ENCODE measurements around the gene PFDN5. TPM values are rescaled to one million over a fixed set of nuclear protein-coding genes. Genes with fewer than 3 reads are reported as not detected.
A peak's percentile ranks its signal among the peaks of the same experiment; 100 is the strongest.
"Not testable (repeated sequence)": the region's sequence is repeated elsewhere in the genome, so short reads cannot be mapped to it uniquely, and the experiment has no call there.

The PFDN5 gene
- total RNA-seq, 1 experiment from 2014 or later = 270 TPM

DNA sequence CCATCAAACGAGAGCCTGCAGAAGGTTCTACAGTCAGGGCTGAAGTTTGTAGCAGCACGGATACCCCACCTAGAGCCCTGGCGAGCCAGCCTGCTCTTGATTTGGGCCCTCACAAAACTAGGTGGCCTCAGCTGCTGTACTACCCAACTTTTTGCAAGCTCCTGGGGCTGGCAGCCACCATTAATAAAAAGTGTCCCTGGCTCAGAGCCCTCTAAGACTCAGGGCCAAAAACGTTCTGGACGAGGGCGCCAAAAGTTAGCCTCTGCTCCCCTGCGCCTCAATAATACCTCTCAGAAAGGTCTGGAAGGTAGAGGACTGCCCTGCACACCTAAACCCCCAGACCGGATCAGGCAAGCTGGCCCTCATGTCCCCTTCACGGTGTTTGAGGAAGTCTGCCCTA is 8.9 kb upstream of the PFDN5 start:
- no peak for DNase-seq (ENCODE audit: low read depth)

GRCh38 chr12:53287741-53288216 is 7.6 kb upstream of the PFDN5 start:
- peak; percentile 42 for DNase-seq (ENCODE audit: low read depth)

DNA sequence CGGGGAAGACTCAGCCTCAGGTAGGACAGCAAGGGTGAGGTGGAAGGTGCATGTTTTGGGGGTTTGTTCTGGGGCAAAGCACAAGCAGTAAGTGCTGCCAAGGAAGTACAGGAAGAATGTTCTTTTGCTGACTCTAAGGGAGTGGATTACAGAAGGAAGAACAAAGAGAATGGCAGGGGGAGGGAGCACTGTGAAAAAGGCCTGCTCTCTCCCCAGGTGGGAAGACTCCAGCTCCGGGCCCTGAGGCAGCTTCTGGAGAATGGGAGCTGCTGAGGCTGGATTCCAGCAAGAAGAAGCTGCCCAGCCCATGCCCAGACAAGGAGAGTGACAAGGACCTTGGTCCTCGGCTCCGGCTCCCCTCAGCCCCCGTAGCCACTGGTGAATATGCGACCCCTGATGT is 7.0 kb upstream of the PFDN5 start:
- no peak for DNase-seq (ENCODE audit: low read depth)

- DNase-seq (ENCODE audit: low read depth) = peak; percentile 88
Measured at GRCh38 chr12:53289891-53290290, 5.5 kb upstream of the PFDN5 start.

- DNase-seq (ENCODE audit: low read depth) = peak; percentile 39
Measured at GRCh38 chr12:53290661-53291060, 4.7 kb upstream of the PFDN5 start.

DNA sequence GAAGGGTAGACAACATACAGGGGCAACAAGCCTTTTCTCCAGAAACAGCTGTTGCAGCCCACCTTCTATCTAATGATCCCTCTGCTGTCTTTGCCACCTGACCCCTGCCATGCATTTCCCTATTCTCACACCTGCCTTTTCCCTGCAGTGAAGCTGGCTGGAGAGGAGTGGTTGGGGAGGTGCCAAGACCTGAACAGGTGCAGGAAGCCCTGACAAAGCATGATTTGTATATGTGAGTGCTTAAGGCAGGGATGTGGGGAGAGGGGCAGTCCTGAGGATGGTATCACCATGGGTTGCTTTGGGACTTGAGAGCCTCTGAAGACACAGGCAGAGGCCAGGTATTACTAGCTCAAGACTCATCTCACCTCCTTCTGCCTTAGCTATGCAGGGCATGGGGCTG is 2.9 kb upstream of the PFDN5 start:
- DNase-seq (ENCODE audit: low read depth) = no peak

DNA sequence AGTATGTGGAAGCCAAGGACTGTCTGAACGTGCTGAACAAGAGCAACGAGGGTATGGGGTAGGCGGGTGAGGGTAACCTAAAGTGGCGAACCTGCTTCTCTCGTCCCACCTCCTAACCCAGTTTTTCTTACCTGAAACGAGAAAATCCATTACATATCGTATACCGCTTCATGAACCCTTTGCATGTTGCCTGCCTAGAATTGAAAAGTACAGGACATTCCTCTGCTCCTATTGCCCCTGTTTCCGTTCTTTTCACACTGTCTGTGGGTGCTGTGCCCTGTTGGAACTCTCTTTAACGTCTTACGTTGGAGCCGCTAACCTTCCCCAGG is 513 bp downstream of the PFDN5 start:
- DNase-seq (ENCODE audit: low read depth) = no peak

DNA sequence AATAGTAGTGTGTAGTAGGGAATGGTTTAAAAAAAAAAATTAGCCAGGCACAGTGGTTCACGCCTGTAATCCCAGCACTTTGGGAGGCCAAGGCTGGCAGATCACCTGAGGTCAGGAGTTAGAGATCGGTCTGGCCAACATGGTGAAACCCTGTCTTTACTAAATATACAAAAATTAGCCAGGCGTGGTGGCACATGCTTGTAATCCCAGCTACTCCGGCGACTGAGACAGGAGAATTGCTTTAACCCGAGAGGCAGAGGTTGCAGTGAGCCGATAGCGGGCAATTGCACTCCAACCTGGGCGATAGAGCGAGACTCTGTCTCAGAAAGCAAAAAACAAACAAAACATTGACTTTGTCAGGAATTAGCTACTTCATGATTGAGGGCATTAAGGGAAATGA is 1.8 kb downstream of the PFDN5 start:
- not testable (repeated sequence) for DNase-seq (ENCODE audit: low read depth)

- no peak for DNase-seq (ENCODE audit: low read depth)
Measured at GRCh38 chr12:53298164-53298563, 2.8 kb downstream of the PFDN5 start.

- peak; percentile 75 for DNase-seq (ENCODE audit: low read depth)
Measured at GRCh38 chr12:53299101-53299453, 3.7 kb downstream of the PFDN5 start.

DNA sequence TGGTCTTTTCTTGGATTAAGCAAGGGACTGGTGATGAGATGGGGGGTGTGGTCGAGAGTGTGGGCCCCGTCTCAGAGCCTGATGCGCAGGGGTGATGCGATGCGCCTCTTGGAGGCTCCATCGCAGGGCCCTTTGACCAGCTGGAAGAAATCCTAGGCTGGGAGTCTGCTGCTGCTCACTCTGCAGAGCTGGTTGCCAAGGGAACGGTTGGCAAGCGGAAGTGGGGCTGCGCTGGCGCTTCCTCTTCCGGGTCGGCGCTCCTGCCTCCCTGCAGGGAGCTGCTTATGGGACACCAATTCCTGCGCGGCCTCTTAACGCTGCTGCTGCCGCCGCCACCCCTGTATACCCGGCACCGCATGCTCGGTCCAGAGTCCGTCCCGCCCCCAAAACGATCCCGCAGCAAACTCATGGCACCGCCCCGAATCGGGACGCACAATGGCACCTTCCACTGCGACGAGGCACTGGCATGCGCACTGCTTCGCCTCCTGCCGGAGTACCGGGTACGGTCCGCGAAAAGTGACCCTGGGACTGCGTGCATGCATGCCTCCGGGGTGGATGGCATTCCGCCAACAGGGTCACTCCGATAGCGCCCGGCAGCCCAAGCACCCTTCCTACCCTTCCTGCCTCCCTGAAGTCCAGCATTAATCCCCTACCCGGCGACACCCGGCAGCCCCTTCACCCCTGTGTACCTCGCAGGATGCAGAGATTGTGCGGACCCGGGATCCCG is 4.3 kb downstream of the PFDN5 start, which contains the start of gene MYG1:
TSS of gene MYG1 (plus strand) at position 242 of the 727 bp plus-strand sequence. CDS start at position 285, 43 bp downstream.
- DNase-seq (ENCODE audit: low read depth) = peak; percentile 88

DNA sequence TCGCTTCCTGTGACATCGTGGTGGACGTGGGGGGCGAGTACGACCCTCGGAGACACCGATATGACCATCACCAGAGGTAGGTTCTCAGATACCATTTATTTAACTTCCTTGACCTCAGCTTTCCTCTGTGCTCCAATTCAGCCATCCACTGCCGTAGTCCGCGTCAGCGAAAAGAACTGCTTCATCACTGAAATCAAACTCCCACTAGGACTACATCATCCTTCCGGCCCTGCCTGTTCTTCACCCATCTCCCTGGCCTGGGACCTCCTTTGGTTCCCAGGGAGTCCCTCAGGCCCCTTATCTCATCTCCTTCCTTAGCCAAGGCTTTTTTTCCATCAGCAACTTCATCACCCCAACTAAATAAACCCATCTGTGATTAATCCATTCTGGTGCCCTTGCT is 4.8 kb downstream of the PFDN5 start:
- DNase-seq (ENCODE audit: low read depth) = peak; percentile 23

DNA sequence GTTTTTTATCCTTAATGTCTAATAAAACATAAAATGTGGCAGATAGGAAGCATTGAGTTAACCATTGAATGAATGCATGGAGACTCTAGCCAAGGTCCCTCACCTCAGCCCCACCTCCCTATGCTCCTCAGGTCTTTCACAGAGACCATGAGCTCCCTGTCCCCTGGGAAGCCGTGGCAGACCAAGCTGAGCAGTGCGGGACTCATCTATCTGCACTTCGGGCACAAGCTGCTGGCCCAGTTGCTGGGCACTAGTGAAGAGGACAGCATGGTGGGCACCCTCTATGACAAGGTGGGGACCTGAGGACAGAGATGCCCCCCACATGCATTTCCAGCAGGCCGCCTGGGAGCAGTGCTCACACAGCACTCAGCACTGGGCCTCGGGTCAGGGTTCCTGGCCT is 7.6 kb downstream of the PFDN5 start:
- no peak for DNase-seq (ENCODE audit: low read depth)

DNA sequence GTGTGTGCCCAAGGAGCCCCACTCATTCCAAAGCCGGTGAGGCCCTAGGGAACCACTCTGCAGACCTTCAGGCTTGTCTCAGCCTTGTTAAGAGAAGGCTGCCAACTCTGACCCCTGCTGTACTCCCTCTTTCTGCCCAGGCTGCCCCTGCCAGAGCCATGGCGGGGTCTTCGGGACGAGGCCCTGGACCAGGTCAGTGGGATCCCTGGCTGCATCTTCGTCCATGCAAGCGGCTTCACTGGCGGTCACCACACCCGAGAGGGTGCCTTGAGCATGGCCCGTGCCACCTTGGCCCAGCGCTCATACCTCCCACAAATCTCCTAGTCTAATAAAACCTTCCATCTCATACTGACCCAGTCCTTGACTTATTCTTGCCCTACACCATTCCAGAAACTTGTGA is 11.5 kb downstream of the PFDN5 start:
- no peak for DNase-seq (ENCODE audit: low read depth)

- DNase-seq (ENCODE audit: low read depth) = no peak
Measured at GRCh38 chr12:53308276-53308675, 12.9 kb downstream of the PFDN5 start.

DNA sequence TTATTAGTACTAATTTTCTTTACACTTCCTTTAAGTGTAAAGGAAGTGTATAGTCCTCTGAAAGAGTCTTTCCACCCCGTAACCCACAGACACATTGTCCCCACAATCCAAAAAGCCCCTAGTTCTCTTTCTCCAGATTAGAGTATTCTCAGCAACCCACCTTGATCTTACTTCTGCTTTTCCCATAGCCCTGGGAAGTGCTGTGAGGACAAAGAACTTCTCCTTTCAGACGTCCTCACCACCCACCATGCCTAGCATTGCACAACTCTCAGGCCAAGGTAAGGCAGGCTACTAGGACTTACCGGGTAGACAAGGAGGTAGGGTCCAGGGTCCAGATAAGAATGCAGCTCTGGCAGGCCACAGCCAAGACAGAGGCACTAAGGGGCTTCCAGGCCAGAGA is 18.7 kb downstream of the PFDN5 start:
- DNase-seq (ENCODE audit: low read depth) = no peak

DNA sequence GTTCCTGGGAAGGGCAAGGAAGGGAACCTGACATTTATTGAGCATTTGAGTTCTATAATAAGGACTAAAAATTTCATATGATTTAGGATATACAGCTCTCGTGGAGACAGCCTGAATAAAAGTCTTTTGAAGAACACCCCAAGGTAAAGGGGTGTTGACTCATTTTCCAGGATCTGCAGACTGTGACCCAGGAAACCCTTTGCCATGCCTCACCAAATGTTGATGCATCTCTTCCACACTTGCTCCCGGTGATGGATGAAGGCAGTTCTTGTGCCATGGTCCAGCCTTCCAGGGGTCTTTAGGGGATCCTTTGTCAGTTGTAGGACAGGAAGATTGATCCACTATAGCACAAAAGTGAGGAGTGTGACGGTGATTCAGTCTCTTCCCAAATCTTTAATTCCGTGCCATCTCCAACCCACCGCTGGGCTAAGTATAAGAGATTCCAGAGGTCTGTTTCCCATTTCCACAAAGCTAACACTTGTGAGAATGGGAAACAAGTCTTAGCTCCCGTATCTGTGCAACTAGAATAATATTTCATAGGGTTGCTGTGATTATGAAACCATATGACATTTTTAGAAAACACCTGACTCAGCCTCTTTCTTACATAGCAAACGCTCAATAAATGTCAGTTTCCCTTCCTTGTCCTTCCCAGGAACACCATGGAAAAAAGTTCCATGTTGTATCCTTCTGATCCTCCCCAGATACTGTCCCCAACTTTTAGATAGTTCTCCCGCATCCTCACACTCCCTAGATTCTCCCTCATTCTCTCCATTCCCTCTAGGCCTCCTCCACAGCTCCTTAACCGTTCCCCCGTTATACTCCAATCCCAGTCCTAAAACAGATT is 25.2 kb downstream of the PFDN5 start:
- no peak for DNase-seq (ENCODE audit: low read depth)

GRCh38 chr12:53324113-53324778 is 28.9 kb downstream of the PFDN5 start:
- DNase-seq (ENCODE audit: low read depth) = no peak

DNA sequence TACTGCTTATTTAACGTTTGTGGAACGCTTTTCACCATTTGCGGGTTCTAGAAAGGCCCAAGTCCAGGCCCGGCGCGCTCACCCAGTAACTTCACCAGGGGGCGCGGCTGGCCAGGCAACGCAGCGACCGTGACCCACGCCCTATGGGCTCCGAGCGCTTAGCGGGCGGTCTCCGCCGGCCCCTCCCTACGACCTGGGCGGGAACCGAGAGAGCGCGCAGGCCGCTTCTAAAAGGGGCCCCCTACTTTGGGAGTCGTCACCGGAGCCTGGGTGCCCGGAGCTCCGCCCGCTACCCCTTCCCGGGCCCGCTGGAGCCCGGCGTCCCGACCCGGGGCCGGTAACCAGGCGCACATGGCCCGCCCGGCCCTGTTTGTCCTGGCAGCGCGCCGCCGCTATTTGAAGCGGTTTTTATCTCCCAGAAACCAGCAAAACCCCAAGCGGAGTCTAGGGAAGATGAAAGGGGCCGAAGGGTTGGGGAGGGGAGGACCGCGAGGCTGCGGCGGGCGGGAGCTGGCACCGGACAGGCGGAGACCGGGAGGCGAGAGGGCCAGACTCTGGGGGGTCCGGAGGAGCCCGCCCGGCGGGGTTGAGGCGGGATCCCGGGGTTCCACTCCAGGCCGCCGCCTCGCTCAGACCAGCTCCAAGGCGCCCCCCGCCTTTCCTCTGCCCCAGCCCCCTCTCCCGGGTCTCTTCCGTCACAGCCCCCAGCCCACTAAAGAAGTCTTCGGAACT is 29.6 kb downstream of the PFDN5 start:
- DNase-seq (ENCODE audit: low read depth) = peak; percentile 89

DNA sequence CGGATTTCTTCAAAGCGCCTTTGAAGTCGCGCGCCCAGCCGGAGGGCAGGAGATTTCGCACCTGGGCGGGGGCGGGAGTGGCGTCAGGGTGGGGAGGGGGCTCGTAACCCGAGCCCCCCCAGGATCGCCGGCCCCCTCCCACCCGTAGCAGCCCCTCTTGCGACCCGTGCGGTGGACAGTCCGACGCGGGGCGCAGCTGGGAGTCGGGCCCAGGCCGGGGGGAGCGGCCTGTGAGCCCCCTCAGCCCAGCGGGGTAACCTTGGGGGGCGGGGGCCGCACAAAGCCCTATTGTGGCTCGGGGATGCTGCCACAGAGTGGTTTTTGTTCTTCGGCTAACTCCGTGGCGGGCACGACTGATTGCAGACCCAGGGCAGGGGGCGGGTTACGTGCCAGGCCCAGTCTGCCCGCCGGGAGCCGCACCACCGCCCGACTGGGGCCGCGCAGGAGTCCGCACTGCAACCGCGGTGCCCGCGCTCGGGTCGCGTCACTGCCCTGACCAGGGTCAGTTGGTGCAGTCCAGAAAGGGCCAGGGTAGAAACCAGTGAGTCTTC is 30.2 kb downstream of the PFDN5 start:
- no peak for DNase-seq (ENCODE audit: low read depth)

- no peak for DNase-seq (ENCODE audit: low read depth)
Measured at GRCh38 chr12:53326460-53327185, 31.3 kb downstream of the PFDN5 start.
